Left lung (tissue), 10 donors: ENCODE results near the gene NRBP1. TPM values are rescaled to one million over a fixed set of nuclear protein-coding genes. Genes with fewer than 3 reads are reported as not detected.

ENCODE experiments used
- ATAC-seq: fragments of 200-7000 bp; cut with Tn5 transposase; one replicate; pipeline ENCODE4 v1.9.1; 2020; ENCODE audit warnings: moderate library complexity
- DNase-seq, 4 donors: peaks; one replicate each; pipeline ENCODE4 v3.0.0-alpha.2; 2013 to 2020
- H3K27ac ChIP-seq, 2 donors: fragments of 200-600 bp; sonication (generic) in 1 of 2; one replicate each; pipeline versions ENCODE4 v1.5.0 to v1.8.0; 2020 to 2021
- H3K27me3 ChIP-seq, 2 donors: fragments of 200-600 bp; sonication (generic) in 1 of 2; one replicate each; pipeline versions ENCODE4 v1.5.0 to v1.8.0; 2020 to 2021
- H3K36me3 ChIP-seq, 2 donors: fragments of 200-600 bp; sonication (generic) in 1 of 2; one replicate each; pipeline versions ENCODE4 v1.5.0 to v1.8.0; 2020 to 2021
- H3K4me1 ChIP-seq, 2 donors: fragments of 200-600 bp; one replicate each; pipeline ENCODE4 v1.8.0; 2021
- H3K4me3 ChIP-seq, 2 donors: fragments of 200-600 bp; sonication (generic) in 1 of 2; one replicate each; pipeline versions ENCODE4 v1.5.0 to v1.8.0; 2020 to 2021; ENCODE audit warnings: mild to moderate bottlenecking in 1 of 2
- H3K9me3 ChIP-seq, 2 donors: fragments of 200-600 bp; sonication (generic) in 1 of 2; one replicate each; pipeline versions ENCODE4 v1.5.0 to v1.8.0; 2020 to 2021
- intact Hi-C, 2 donors: fragments of 100-400 bp; cut with DNase I; formaldehyde crosslinking; loops; one replicate each; pipeline versions ENCODE4 v1.11.2 to v1.14.2; 2022
- polyA plus RNA-seq, 6 donors: library from polyadenylated mRNA; unstranded; fragments of 120-200 nt; gene quantifications; one replicate each; pipeline ENCODE4 v1.2.1, GENCODE V29; 2013; ENCODE audit not compliant: insufficient read length in 6 of 6
- total RNA-seq, 2 donors: library from RNA; stranded (reverse); fragmentation: NEBNext Ultra II Directional; extraction: Animal tissue kit (Norgen Biotek cat#: 25700); gene quantifications; one replicate each; pipeline ENCODE4 v1.2.1, GENCODE V29; 2021
- TF ChIP-seq, protein P1 (sequence below), 2 donors: fragments of 200-600 bp; sonication (generic) in 1 of 2; IDR thresholded peaks; one replicate each; pipeline versions ENCODE4 v1.5.0 to v1.8.0; 2021; ENCODE audit warnings: antibody characterized with exemption in 2 of 2
- donor health status: DM: no; HTN: yes; CAD: no.
- donor health status: DM: no; HTN: no; CAD: no.

The NRBP1 gene
- total and polyA plus RNA-seq, 8 donors: 81.6 to 137 (median 121) TPM

DNA sequence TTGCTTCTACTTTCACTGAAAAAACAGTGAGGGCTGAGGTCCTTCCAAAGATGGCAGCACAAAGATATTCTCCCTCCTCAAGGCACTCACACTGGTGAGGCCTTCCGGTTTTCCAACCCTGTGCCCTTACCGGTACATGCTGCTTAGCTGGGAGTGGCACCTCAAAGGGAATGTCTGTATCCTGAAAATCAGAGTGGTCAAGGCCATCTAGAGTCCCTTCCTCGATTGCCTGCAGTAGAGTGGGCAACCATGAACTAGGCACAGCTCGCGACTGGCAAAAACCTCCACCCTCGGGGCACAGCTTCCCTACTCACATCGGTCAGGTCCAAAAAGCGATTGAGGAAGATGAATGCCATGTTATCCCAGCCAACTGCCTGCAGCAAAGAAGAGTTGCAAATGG lies 17.2 kb downstream of the NRBP1 start:
- no peaks in the 10 kb centered on the region for H3K9me3 ChIP-seq
- H3K4me1 ChIP-seq: peaks cover 0 to 9% of the 10 kb centered on the region in 2 donors
- TF ChIP-seq, protein P1, sequence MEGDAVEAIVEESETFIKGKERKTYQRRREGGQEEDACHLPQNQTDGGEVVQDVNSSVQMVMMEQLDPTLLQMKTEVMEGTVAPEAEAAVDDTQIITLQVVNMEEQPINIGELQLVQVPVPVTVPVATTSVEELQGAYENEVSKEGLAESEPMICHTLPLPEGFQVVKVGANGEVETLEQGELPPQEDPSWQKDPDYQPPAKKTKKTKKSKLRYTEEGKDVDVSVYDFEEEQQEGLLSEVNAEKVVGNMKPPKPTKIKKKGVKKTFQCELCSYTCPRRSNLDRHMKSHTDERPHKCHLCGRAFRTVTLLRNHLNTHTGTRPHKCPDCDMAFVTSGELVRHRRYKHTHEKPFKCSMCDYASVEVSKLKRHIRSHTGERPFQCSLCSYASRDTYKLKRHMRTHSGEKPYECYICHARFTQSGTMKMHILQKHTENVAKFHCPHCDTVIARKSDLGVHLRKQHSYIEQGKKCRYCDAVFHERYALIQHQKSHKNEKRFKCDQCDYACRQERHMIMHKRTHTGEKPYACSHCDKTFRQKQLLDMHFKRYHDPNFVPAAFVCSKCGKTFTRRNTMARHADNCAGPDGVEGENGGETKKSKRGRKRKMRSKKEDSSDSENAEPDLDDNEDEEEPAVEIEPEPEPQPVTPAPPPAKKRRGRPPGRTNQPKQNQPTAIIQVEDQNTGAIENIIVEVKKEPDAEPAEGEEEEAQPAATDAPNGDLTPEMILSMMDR (IDR thresholded peaks at IDR 0.05): no peak
- intact Hi-C loops: no loop called here
- H3K27ac ChIP-seq: peak overlapping the region; percentile 30 to 55
- H3K4me3 ChIP-seq: no peak overlapping the region
- DNase-seq: no peak
- H3K27me3 ChIP-seq: no peaks in the 10 kb centered on the region
- no peak for ATAC-seq
- H3K36me3 ChIP-seq: peaks cover 4 to 69% of the 10 kb centered on the region in 2 donors

DNA sequence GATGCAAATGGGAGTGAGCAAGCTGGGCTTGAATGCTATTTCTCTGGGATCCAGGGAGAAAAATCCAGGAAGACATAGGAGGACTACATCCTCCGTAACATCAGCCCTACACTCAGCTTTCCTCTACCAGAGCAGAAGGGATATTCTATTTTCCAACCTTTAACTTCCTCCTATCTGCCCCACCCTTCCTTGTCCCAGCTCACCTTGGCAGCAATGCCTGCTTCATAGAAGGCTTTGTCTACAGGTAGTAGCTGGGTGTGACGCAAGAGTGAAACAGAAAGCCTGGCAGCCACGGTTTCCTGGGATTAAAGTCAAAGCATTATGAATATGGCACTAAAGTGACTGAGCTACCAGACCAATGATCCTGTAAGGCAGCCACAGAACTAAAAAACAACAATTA lies 17.6 kb downstream of the NRBP1 start:
- DNase-seq: peak in 1 of 4 donors; percentile 77
- intact Hi-C loops: no loop called here
- no peak overlapping the region for H3K4me3 ChIP-seq
- ATAC-seq: peak; percentile 72
- H3K36me3 ChIP-seq: peaks cover 0 to 64% of the 10 kb centered on the region in 2 donors
- no peaks in the 10 kb centered on the region for H3K9me3 ChIP-seq
- no peaks in the 10 kb centered on the region for H3K27me3 ChIP-seq
- H3K4me1 ChIP-seq: peaks cover 0 to 9% of the 10 kb centered on the region in 2 donors
- TF ChIP-seq, protein P1 (IDR thresholded peaks at IDR 0.05): no peak
- peak overlapping the region; percentile 30 to 55 for H3K27ac ChIP-seq

DNA sequence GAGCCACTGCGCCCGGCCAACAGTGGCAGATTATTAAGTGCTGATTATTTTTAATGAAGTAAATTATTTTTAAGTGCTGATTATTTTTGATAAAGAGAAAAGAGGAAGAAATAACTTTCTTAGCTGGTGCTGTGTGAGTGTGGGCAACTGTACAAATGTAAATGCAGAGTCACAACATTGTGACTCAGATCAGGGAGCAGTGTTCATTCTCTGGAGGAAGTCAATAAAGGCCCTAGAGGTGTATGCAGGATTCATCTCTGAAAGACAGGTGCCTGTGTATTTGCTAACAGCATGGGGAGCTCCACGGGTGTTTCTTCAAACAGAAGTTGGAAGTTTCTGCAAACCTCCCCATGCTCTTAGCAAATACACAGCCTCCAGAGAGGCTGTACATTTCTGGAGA lies 19.9 kb downstream of the NRBP1 start:
- Histone ChIP-seq H3K36me3 (peaks cover 0 to 55% of the 10 kb centered on the region in 2 donors), H3K4me1 (no peaks in the 10 kb centered on the region), H3K27me3 (no peaks in the 10 kb centered on the region), H3K27ac (no peak overlapping the region), H3K9me3 (no peaks in the 10 kb centered on the region), H3K4me3 (no peak overlapping the region)
- intact Hi-C loops: no loop called here
- DNase-seq (no peak), ATAC-seq (no peak)
- TF ChIP-seq, protein P1 (IDR thresholded peaks at IDR 0.05): no peak

DNA sequence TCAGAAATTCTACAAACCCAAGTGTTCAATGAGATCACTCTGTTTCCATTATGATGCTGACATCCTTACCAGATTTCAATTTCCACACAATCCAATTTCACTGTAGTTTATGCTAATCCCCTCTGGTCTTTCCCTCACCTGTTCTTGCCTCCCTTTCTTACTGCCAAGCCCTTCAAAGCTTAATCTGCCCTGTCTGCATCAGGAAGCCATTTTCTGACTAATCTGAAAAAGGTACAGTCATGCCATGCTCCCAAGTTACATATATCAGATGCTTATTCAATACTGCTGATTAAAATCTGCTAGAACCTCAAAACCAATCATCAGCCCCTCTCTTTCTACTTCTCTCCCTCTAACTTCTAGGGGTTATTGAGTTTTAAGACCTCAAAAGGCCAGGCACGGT lies 22.7 kb downstream of the NRBP1 start:
- intact Hi-C loops: no loop called here
- Histone ChIP-seq H3K9me3 (no peaks in the 10 kb centered on the region), H3K4me1 (no peaks in the 10 kb centered on the region), H3K27ac (no peak overlapping the region), H3K4me3 (no peak overlapping the region), H3K27me3 (no peaks in the 10 kb centered on the region), H3K36me3 (peaks cover 0 to 56% of the 10 kb centered on the region in 2 donors)
- TF ChIP-seq, protein P1 (IDR thresholded peaks at IDR 0.05): no peak
- DNase-seq (no peak), ATAC-seq (no peak)

DNA sequence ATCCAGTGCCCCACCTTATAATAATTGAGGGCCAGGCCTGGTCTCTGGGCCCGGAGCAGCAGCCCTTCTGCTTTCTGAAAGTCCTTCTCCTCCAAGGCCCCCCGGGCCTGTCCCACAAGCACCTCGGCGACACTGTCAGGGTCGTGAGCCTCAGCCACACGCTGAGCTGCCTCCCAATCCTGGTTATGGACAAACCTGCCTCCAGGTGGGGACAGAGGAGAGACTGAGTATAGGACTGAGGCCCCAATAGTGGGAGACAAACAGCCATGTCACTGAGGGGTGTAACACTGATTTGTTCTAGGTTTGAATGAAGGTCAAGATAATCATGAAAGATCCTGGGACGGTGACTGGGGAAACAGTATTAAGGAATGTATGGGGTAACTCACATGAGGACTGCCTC lies 25.5 kb downstream of the NRBP1 start:
- TF ChIP-seq, protein P1 (IDR thresholded peaks at IDR 0.05): no peak
- peaks cover 0 to 72% of the 10 kb centered on the region in 2 donors for H3K36me3 ChIP-seq
- no peak overlapping the region for H3K4me3 ChIP-seq
- intact Hi-C loops: no loop called here
- H3K27ac ChIP-seq: no peak overlapping the region
- no peak for DNase-seq
- no peaks in the 10 kb centered on the region for H3K9me3 ChIP-seq
- H3K27me3 ChIP-seq: no peaks in the 10 kb centered on the region
- ATAC-seq: no peak
- H3K4me1 ChIP-seq: no peaks in the 10 kb centered on the region
